AG04450 (cell line): Measurements from ENCODE around the gene ACIN1. TPM values are rescaled to one million over a fixed set of nuclear protein-coding genes. Genes with fewer than 3 reads are reported as not detected.

ENCODE experiments used
- CTCF ChIA-PET: fragments of 300-600, 350-600 bp; formaldehyde crosslinking; extraction: SDS; loops from one replicate; lab custom pipeline; 2022; ENCODE audit warnings: antibody characterized with exemption, inconsistent platforms; lab: Charles Lee
- POLR2A ChIA-PET: fragments of 350-600 bp; formaldehyde crosslinking; extraction: SDS; loops from one replicate; lab custom pipeline; 2021; ENCODE audit warnings: antibody characterized with exemption, inconsistent platforms; lab: Yijun Ruan, JAX
- DNase-seq: peaks from one replicate; pipeline ENCODE4 v3.0.0-alpha.2; 2011; ENCODE audit warnings: low read depth, low spot score
- H3K27ac ChIP-seq: one replicate; pipeline ENCODE4 v1.5.1; 2012; ENCODE audit warnings: low read depth, low read length, control low read depth
- H3K27me3 ChIP-seq: one replicate; pipeline ENCODE4 v1.6.0; 2012; ENCODE audit warnings: low read length; ENCODE audit not compliant: control insufficient read depth, insufficient read depth
- H3K4me3 ChIP-seq: 2 replicates; pipeline ENCODE4 v1.5.1; 2011; ENCODE audit warnings: mild to moderate bottlenecking, low read depth, low read length, control low read depth
- H3K9me3 ChIP-seq: 2 replicates; pipeline ENCODE4 v1.5.1; 2012; ENCODE audit warnings: low read length; ENCODE audit not compliant: control insufficient read depth, insufficient read depth
- polyA plus RNA-seq: library from polyadenylated mRNA; depleted of rRNA; stranded (reverse); fragments of >200 nt; gene quantifications from 2 replicates; pipeline ENCODE4 v1.2.3, GENCODE V29; 2011
- TF ChIP-seq, protein P1 (sequence below): IDR thresholded peaks from 2 replicates; pipeline ENCODE4 v1.5.1; 2011; ENCODE audit warnings: low read depth, low read length, control low read depth, inconsistent platforms

The ACIN1 gene
- polyA plus RNA-seq, 1 experiment, result 173 TPM

- Histone ChIP-seq H3K27me3 (peaks cover 25% of the 10 kb centered on the region), H3K9me3 (no peaks in the 10 kb centered on the region; the same call in 1 of the 2 replicates), H3K4me3 (no peak overlapping the region), H3K27ac (no peak overlapping the region)
- CTCF ChIA-PET, result interaction anchor here (1.2 to 2.6 kb wide), 2 partner anchors 19 to 63 kb away, joined by 3 to 6 read pairs; no protein-coding TSS in a partner anchor
- DNase-seq, result no peak
- POLR2A ChIA-PET, result no interaction called here
- TF ChIP-seq, protein P1, sequence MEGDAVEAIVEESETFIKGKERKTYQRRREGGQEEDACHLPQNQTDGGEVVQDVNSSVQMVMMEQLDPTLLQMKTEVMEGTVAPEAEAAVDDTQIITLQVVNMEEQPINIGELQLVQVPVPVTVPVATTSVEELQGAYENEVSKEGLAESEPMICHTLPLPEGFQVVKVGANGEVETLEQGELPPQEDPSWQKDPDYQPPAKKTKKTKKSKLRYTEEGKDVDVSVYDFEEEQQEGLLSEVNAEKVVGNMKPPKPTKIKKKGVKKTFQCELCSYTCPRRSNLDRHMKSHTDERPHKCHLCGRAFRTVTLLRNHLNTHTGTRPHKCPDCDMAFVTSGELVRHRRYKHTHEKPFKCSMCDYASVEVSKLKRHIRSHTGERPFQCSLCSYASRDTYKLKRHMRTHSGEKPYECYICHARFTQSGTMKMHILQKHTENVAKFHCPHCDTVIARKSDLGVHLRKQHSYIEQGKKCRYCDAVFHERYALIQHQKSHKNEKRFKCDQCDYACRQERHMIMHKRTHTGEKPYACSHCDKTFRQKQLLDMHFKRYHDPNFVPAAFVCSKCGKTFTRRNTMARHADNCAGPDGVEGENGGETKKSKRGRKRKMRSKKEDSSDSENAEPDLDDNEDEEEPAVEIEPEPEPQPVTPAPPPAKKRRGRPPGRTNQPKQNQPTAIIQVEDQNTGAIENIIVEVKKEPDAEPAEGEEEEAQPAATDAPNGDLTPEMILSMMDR, result no peak
These were observed 45.4 kb upstream of the ACIN1 start for GRCh38 chr14:23140371-23140770.

GRCh38 chr14:23139874-23140273 lies 44.9 kb upstream of the ACIN1 start:
- POLR2A ChIA-PET, result no interaction called here
- CTCF ChIA-PET, result interaction anchor here (2.6 kb wide), 1 partner anchor 18 kb away, joined by 6 read pairs; no protein-coding TSS in a partner anchor
- H3K9me3 ChIP-seq, result no peaks in the 10 kb centered on the region; the same call in 1 of the 2 replicates
- H3K27ac ChIP-seq, result no peak overlapping the region
- no peak for DNase-seq
- TF ChIP-seq, protein P1, result no peak
- H3K4me3 ChIP-seq, result no peak overlapping the region
- peaks cover 25% of the 10 kb centered on the region for H3K27me3 ChIP-seq

GRCh38 chr14:23137813-23138535 lies 43.0 kb upstream of the ACIN1 start:
- no peak for DNase-seq
- no peak overlapping the region for H3K4me3 ChIP-seq
- POLR2A ChIA-PET, result no interaction called here
- H3K9me3 ChIP-seq, result no peaks in the 10 kb centered on the region; the same call in 1 of the 2 replicates
- CTCF ChIA-PET, result interaction anchor here (0.6 to 2.6 kb wide), 3 partner anchors 16 to 775 kb away, joined by 3 to 6 read pairs (median 6); no protein-coding TSS in a partner anchor
- H3K27me3 ChIP-seq, result peaks cover 24% of the 10 kb centered on the region
- no peak overlapping the region for H3K27ac ChIP-seq
- TF ChIP-seq, protein P1, result no peak

DNA sequence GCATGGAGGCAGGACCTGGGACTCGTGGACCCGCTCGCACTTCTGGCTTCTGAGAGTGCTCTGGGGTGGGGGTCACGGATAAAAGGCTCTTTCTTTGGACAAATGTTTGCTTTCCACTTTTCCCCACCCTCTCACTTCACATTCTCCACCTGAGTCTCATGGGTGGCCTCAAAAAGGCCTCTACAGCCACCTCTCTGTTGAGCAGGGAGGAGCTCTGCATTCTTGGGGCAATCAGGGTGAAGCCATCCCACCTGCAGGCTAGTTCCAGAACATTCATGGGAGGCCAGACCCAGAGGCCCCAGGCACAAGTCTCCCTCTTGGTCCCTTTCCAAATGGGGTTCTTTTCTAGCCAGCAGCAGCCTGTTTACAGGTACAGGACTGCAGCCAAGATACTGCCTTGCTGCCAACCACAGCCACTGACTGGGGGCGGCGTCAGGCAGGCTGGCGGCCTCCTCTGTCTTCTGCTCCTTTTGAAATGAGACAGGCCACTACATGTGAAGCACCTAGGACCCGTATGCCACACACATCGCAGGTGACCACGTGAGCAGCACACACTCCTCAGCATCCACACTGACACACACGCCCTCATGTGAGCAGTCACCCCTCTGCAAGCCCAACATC lies 42.4 kb upstream of the ACIN1 start:
- H3K4me3 ChIP-seq, result no peak overlapping the region
- CTCF ChIA-PET, result interaction anchor here (0.6 to 1.2 kb wide), 2 partner anchors 49 to 775 kb away, joined by 3 to 6 read pairs; no protein-coding TSS in a partner anchor
- no peak overlapping the region for H3K27ac ChIP-seq
- POLR2A ChIA-PET, result no interaction called here
- TF ChIP-seq, protein P1, result no peak
- H3K9me3 ChIP-seq, result no peaks in the 10 kb centered on the region; the same call in 1 of the 2 replicates
- H3K27me3 ChIP-seq, result peaks cover 19% of the 10 kb centered on the region
- no peak for DNase-seq
